ENCODE measurements around the gene PLPP4.

DNA sequence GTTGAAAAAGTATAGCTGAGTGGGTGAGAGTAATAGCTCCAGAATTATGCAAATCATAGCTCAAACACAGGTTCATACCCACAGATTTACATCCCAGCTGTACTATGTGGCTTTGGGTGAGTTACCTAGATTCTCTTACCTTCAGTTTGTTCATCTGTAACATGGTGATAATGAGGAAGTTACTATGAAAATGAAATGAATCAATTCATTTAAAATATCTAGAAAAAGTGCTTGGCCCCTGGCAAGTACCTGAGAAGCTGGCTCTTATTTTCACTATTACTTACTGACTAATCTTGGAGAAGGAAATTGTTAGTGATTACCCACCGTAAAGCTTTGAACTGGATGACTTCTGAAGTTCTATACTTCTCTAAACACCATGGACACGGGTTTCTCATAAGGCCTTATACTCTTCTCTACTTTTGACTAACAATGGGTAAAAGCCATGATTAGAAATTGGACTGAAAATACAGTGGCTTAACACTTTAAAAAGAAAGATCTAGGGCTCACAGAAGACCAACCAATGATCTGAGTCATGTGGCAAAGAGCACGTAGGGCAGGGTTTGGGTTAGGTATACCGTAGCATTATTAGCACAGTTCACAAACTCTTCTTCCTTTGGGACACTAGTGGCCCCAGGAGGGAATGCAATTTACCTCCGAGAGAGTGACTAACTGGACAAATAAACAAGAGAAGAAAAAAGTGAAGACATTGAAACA lies 149.2 kb downstream of the PLPP4 start:
- TF ChIP-seq POLR2AphosphoS5 (IDR thresholded peaks at IDR 0.05; ENCODE audit: low read depth, low read length), result no peak
- TF ChIP-seq POLR2A (IDR thresholded peaks at IDR 0.05; ENCODE audit: low read depth, low read length), result no peak
